GM21447 (cell line): ENCODE measurements around the gene SH3BP1.
"Not testable (repeated sequence)": the region's sequence is repeated elsewhere in the genome, so short reads cannot be mapped to it uniquely, and the experiment has no call there.

Experiments used
- ATAC-seq: cut with Tn5 transposase; IDR thresholded peaks from one replicate; pipeline ENCODE4 v1.9.1; 2021; ENCODE audit not compliant: unreplicated experiment

Gene SH3BP1

DNA sequence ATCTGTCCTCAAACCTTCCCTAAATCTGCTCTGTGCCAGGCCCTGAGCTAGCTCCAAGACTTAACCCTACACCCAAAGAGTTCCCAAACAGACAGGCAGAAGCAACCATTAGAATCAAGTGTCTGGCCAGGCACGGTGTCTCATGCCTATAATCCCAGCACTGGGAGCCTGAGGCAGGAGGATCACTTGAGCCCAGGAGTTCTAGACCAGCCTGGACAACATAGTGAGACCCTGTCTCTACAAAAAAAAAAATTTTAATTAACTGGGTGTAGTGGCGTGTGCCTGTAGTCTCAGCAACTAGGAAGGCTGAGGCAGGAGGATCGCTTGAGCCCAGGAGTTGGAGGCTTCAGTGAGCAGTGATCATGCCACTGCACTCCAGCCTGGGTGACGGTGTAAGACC, 17.1 kb downstream of the SH3BP1 start:
- not testable (repeated sequence) for ATAC-seq

DNA sequence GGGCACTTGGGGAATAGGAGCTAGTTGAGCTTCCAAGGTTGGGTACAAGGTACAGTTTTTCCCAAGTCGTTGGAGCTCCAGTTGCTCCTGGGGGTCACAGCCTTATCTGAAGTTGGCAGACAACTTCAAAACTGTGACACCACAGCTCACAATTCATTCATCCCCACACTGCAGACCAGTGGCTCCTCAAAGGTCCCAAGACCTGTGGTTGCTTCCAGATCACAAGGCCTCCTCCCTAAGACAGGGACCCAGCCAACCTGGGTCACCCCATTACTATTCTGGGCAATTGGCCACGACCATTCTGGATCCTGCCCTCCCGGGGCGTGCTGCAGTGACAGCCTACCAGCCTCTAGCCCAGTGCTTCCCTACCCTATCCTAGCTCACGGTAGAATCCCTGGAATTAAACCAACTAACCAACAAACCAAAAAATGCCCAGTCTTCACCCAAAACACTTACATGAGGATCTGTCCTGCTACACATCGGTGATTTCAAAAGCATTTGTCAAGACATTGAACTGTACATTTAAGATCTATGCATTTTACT, 18.2 kb downstream of the SH3BP1 start:
- ATAC-seq: no peak

DNA sequence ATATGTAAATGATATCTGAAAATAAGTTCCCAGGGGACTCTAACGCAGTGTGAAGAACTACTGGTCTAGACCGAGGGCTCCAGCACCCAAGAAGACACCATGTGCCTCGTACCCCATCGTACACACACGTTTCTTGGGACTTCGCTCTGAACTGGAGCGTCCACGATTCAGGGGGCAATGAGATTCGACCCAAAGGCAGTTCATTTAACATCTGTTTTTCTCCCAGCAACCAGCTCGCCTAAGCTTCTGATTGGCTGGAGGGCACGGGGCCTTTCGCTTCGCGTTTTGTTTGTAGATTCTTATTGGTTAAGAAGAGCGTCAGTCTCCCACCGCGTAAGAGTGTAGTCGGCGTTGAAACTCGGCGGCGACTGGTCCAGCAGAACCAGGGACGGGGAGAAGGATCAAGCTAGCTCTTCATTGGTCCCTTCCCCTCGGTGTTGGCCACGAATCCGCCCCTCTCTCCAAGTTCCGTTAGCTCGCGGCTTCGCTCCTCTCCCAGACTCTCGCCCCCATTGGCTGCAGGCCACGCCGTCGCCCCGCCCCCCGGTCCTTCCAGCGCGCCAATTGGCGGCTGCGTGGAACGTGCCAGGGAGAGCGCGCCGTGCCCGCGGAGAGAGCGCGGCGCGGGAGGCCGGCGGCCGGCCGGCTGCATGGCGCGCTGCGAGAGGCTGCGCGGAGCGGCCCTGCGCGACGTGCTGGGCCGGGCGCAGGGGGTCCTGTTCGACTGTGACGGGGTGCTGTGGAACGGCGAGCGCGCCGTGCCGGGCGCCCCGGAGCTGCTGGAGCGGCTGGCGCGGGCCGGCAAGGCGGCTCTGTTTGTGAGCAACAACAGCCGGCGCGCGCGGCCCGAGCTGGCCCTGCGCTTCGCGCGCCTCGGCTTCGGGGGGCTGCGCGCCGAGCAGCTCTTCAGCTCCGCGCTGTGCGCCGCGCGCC, 18.9 kb downstream of the SH3BP1 start, which contains the start of gene PDXP:
PDXP (plus strand) TSS at position 591 of the 933 bp plus-strand sequence; CDS start at position 651, 60 bp downstream.
- ATAC-seq: peak; percentile 88

DNA sequence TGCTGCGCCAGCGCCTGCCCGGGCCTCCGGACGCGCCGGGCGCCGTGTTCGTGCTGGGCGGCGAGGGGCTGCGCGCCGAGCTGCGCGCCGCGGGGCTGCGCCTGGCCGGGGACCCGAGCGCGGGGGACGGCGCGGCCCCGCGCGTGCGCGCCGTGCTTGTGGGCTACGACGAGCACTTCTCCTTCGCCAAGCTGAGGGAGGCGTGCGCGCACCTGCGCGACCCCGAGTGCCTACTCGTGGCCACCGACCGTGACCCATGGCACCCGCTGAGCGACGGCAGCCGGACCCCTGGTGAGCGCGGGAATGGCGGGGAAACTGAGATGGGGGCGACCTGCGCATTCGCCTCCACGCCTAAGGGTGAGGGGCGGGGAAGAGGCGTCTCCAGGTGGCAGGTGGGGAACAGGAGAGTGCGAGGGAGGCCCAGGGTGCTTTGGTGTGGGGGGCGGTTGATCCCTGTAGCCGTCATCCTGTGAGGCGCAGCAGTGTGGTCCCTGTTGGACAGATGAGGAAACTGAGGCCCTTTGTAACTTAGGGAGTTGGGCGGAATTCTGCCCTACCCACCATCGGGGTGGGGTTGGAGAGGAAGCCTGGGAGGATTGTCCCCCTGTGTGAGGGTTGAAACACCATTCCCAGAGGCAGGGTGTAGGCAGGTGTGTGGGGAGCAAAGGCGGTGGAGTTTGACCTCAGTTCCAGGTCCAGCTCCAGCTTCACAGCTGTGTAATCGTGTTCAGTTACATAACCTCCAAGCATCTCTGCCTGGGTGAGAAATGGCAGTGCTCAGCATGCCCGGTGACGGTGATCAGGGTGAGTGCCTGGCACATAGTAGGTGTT, 19.8 kb downstream of the SH3BP1 start:
- ATAC-seq: peak; percentile 3

DNA sequence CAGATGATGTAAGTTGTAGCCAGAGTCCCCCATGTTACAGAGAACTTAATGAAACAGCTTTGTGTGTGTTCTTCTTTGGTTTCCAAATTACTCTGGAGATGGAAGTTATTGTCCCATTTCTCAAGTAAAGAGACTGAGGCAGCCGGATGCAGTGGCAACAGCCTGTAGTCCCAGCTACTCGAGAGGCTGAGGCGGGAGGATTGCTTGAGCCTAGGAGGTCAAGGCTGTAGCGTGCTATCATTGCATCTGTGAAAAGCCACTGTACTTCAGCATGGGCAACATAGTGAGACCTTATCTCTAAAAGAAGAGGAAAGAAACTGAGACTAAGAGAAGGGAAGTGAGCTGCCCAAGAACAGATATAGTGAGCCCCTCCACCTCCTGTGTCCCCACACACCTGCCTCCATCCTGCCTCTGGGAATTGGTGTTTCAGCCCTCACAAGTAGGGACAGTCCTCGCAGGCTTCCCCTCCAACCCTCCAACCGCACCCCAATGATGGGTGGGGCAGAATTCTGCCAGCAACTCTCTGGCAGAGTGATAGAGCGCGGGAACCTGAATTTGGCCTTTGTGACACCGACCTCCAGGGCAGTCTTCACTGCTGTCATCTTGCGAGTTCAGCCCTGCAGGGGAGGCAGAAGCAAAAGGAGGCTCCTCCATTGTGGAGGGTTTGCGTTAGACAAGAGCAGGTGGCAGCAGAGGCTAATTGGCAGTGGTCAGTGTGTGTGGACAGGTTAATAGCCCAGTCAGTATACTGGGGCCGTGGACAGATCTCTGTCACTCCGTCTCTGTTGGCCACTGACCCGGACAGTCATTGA, 20.6 kb downstream of the SH3BP1 start:
- ATAC-seq: no peak

DNA sequence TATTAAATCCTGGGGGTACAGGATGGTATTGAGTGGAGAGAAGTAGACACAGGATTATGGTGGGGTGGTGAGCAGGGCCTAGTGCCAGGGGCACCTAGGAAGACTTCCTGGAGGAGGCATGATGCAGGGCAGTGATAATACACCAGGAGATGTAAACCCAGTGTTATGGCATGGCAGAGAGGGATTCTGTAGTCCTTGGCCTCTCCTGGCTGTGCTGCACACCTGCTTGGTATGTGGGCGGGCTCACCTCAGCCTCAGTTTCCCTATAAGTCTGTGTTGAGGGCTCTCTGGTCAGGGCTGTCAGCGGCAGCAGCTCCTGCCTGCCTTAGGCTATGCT, 21.2 kb downstream of the SH3BP1 start:
- ATAC-seq: no peak

DNA sequence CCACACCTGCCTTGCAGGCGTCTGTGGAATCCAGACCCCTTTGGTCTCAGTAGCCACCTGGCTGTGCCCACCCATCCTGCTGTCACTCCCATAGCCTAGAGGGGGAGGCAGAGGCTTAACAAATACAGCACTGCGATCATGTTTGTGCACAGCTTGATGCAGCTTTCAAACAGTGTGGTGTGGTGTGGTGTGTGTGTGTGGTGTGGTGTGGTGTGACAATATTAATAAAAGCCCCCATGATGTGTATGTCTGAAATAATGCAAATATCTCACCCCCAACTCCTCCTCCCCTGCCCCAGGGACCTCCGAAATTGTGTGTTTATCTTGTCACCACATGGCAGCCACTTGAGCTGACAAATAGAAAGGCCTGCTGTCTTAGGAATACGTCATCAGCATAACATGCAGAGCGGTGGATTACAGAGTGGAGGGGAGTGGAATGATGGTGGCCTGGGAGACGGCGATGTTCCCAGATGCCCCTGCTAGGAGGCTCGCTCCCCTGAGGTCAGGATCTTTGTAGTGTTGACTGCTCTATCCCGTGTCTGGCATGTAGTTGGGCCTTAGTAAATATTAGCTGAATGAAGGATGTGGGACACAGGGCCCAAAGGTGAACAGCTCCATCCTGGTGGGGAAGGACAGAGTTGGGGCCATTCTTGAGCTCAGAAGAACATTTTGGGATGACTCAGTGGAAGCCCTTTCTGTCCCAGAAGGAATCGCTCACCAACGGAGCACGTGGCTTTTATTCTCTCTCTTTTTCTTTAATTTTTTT, 21.9 kb downstream of the SH3BP1 start:
- no peak for ATAC-seq

DNA sequence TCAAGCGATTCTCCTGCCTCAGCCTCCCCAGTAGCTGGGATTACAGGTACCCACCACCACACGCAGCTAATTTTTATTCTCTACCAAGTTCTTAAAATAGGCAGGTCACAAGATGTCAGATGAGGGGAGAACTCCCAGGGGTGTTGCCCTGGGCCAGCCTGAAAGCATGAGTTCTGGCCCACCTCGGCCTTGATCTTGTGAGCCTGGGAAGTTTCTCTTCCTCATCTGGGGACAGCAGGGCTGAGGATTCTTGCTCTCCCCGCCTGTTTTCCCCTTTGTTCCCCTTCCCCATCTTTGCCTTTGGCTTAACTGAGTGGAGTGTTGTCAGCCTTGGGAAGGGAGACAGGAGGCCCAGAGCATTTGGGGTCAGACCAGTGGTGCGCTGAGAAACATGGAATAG, 22.6 kb downstream of the SH3BP1 start:
- ATAC-seq: no peak

DNA sequence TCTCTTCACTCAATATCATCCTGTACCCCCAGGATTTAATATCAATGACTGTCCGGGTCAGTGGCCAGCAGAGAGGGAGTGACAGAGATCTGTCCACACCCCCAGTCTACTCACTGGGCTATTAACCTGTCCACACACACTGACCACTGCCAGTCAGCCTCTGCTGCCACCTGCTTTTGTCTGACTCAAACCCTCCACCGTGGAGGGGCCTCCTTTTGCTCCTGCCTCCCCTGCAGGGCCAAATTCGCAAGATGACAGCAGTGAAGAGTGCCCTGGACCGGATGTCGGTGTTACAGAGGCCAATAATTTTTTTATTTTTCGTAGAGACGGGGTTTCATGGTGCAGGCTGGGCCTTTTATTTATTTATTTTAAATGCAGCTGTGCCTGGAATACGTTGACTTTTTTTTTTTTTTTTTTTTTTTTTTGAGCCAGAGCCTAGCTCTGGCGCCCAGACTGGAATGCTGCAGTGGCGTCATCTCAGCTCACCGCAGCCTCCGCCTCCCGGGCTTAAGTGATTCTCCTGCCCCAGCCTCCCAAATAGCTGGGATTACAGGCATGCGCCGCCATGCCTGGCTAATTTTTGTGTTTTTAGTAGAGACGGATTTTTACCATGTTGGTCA, 24.2 kb downstream of the SH3BP1 start:
- ATAC-seq: no peak

DNA sequence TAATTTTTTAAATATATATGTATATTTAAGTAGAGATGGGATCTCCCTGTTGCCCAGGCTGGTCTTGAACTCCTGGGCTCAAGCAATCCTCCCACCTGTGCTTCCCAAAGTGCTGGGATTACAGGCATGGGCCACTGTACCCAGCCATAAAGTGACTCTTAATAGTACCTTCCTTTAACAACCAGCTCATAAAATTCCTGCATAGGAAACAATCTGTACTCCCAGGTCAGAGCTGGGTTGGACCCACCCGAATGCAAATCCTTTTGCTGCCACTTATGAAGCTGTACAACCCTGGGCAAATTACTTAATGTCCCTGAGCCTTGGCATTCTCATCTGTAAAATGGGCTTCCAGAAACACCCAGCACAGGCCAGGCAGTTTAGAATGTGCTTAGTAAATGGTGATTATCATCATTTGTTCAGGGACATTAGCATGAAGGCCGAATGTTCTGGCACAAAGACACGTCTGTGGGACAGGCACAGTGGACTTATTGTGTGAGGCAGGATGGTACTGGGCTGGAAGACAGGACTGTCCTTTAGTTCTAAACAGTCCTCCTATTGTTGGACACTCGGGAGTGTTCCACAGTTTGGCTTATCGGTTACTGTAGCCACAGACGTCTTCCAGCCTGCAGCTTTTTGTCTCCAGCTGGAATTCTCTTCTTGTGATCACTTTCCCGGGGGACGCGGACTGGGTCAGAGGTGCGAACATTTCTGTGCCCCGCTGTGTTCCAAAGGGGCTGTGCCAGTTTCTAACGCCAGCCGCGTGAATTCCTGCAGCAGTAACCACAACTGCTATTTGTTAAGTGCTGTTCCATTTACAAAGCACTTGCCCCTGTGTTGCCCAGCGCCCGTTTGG, 25.0 kb downstream of the SH3BP1 start:
- ATAC-seq: no peak

DNA sequence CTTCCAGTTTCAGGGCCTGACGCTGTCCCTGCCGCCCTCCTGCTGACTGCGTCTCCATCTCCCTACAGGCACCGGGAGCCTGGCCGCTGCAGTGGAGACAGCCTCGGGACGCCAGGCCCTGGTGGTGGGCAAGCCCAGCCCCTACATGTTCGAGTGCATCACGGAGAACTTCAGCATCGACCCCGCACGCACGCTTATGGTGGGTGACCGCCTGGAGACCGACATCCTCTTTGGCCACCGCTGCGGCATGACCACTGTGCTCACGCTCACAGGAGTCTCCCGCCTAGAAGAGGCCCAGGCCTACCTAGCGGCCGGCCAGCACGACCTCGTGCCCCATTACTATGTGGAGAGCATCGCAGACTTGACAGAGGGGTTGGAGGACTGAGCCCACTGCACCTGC, 26.0 kb downstream of the SH3BP1 start:
- ATAC-seq: no peak

DNA sequence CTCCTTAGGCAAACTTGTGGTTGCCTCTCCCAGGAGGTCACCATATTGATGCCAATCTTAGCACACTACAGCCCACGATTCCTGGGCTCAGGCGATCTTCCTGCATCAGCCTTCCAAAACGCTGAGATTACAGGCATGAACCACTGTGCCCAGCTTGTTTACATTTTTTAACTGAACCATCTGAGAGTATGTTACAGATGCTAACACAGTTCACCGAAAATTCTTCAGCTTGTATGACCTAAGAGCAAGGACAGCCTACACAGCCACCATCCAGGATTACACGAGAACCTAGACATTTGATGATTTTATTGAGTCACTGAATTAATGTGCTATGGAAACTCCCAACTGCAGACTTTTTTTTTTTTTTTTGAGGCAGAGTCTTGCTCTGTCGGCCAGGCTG, 30.1 kb downstream of the SH3BP1 start:
- ATAC-seq: no peak

DNA sequence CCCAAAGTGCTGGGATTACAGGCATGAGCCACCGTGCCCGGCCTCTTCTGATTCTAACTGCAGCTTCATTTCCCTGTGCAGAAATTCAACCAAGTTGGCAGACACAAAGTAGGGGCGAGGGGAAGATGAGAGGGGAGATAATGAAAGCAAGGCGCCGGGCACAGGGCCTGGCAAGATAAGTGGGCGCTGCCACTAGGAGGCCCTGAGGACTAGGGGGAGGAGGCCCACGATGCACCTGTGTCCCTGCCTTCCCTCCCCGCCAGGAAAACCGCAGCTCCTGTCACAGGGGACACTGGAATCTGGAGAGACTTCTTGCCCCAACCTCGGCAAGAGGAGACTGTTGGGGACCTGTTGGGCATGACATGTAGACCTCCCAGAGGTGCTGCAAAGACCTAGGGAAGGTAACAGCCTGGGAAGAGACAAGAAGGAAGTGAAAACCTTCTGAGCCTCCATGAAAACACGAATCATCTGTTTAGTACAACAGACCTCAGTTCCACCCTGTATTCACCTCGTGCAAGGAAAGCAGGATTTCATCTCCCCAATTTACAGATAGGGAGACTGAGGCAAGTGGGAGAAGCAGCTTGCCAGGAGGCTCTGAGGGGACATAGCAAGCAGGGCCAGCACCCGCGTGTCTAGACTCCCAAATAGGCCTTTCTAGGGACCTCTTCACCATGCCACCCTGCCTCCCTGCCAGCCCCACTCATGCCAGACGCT, 32.9 kb downstream of the SH3BP1 start:
- no peak for ATAC-seq

DNA sequence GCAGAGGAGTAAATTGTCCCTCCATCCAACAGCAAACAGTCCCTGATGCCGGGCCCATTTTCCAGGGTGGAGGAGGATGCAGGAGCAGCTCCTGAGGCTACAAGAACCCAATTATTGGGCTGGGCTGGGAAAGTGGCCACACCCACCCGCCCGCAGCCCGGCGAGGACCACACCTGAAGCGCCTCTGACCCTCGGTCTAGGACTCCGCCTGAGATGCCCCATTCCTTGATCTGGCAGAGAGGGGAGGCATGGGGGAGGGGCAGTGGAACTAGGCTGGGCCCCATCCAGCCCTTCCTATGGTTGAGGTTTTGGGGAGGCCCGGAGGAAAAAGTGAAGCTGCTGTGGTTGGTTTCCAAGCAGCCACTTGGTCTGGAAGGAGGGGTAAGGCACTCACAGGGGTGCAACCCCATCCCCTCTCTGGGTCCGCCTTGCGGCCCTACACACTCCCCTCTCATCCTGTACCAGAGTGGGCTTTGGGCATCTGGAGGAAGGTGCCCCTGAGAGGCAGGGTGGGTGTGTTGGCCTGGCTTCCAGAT, 33.5 kb downstream of the SH3BP1 start:
- ATAC-seq: no peak

DNA sequence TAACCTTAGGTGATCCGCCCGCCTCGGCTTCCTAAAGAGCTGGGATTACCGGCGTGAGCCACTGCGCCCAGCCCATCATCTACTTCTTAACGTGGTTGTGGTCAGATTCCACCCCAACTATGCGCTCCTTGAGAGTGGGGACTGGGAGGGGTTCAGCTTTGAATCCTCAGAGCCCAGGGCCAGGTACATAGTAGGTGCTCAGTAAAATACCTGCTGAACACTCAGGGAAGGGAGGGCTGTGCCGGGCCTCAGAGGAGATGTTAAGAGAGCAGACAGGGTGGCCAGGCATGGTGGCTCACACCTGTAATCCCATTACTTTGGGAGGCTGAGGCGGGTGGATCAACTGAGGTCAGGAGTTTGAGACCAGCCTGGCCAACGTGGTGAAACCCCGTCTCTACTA, 34.8 kb downstream of the SH3BP1 start:
- no peak for ATAC-seq

DNA sequence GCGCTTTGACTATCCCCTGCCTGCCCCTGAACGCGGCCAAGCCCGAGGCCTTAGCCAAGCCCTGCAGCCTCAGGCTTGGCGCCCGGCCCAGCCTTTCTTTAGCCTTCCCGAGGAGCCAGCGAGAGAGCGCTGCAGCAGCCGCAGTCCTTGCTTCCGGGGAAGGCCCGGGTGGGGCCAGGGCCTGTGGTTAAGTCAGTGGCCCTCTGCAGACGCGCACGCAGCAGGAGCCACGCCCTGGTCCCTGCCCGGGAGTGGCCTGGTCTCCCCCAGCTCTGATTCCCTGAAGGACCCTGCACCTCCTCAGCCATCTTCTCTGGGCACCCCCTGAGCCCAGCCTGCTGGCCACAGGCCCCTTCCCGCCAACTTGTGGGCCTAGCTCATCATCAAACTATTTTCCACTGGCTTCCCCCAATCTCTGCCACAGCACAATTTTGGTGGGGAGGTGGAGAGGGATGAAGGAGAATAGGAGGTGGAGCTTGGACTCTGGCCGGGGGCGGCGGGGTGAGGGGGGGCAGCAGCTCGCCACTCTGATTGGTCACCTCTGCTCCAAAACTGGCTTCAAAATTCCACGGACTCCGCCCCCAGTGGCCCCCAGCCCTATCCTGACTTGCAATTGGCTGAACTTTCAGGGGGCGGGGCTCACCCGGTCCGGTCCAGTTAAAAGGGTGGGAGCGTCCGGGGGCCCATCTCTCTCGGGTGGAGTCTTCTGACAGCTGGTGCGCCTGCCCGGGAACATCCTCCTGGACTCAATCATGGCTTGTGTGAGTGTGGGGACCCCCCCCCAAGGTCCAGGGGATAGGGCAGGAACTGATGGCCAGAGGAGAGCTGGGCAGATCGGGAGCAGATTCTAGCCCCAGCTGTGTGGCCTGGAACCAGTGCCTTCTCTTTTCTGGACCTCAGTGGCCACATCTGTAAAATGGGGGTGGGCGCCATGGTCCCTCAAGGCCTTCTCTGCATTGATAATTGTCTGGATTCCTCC, 35.8 kb downstream of the SH3BP1 start, which contains the start of gene LGALS1:
LGALS1 (plus strand) TSS at position 686 of the 979 bp plus-strand sequence; CDS start at position 753, 67 bp downstream.
- peak; percentile 49 for ATAC-seq
